SK-N-SH (cell line): ENCODE data around the gene SLC12A7. TPM values are rescaled to one million over a fixed set of nuclear protein-coding genes. Genes with fewer than 3 reads are reported as not detected.

Experiments used
- CTCF ChIA-PET: fragments of 300-600, 350-600 bp; formaldehyde crosslinking; extraction: SDS; loops from one replicate; lab custom pipeline; 2021; lab: Yijun Ruan, JAX
- POLR2A ChIA-PET: fragments of 350-600 bp; sonication (Branson Sonifier 250); formaldehyde crosslinking; extraction: SDS; loops from one replicate; lab custom pipeline; 2020; ENCODE audit warnings: antibody characterized with exemption, inconsistent platforms; lab: Yijun Ruan, JAX
- DNase-seq: peaks from one replicate; pipeline ENCODE4 v3.0.0; 2012
- H2AFZ ChIP-seq: fragments of 200-600 bp; sonication (generic); 2 replicates; pipeline ENCODE4 v1.8.1; 2016; ENCODE audit warnings: antibody characterized with exemption, mild to moderate bottlenecking, low read depth
- H3F3A ChIP-seq: fragments of 200-600 bp; sonication (generic); replicated peaks from 2 replicates; pipeline ENCODE3; 2016; ENCODE audit warnings: antibody characterized with exemption, mild to moderate bottlenecking; ENCODE audit not compliant: insufficient read depth
- H3K27ac ChIP-seq, 2 experiments: fragments of 200-500 bp in 1 of 2; fragments of 200-600 bp in 1 of 2; sonication (Bioruptor generic) in 1 of 2; sonication (generic), shearing (Covaris generic) in 1 of 2; 2 replicates each; pipeline versions ENCODE4 v1.5.1 to v1.6.1; 2014 to 2016; ENCODE audit warnings: low read depth in 2 of 2, inconsistent platforms in 1 of 2, low read length in 1 of 2, mild to moderate bottlenecking in 1 of 2, mixed read lengths in 1 of 2
- H3K27me3 ChIP-seq: fragments of 200-600 bp; sonication (generic), shearing (Covaris generic); 2 replicates; pipeline ENCODE4 v1.6.1; 2016; ENCODE audit warnings: mixed run types; ENCODE audit not compliant: insufficient read depth
- H3K36me3 ChIP-seq, 2 experiments: fragments of 200-500 bp in 1 of 2; fragments of 200-600 bp in 1 of 2; sonication (Bioruptor generic) in 1 of 2; sonication (generic) in 1 of 2; replicated peaks in 1 of 2; 2 replicates each; pipeline versions ENCODE3 to v1.5.1; 2014 to 2016; ENCODE audit warnings: low read length in 1 of 2, mild to moderate bottlenecking in 1 of 2; ENCODE audit not compliant: insufficient read depth in 2 of 2, control insufficient read depth in 1 of 2
- H3K4me1 ChIP-seq, 2 experiments: fragments of 200-500 bp in 1 of 2; fragments of 200-600 bp in 1 of 2; sonication (Bioruptor generic) in 1 of 2; sonication (generic), shearing (Covaris generic) in 1 of 2; 2 replicates each; pipeline versions ENCODE4 v1.5.1 to v1.6.1; 2014 to 2016; ENCODE audit warnings: low read depth in 1 of 2, low read length in 1 of 2, mixed run types in 1 of 2; ENCODE audit not compliant: insufficient read depth in 2 of 2, control insufficient read depth in 1 of 2
- H3K4me2 ChIP-seq: fragments of 200-600 bp; sonication (generic), shearing (Covaris generic); 2 replicates; pipeline ENCODE4 v1.6.1; 2017; ENCODE audit warnings: mixed run types
- H3K4me3 ChIP-seq, 2 experiments: fragments of 200-500 bp in 1 of 2; fragments of 200-600 bp in 1 of 2; sonication (Bioruptor generic) in 1 of 2; sonication (generic), shearing (Covaris generic) in 1 of 2; 2 replicates each; pipeline versions ENCODE4 v1.5.1 to v1.8.1; 2014 to 2016; ENCODE audit warnings: low read depth in 2 of 2, inconsistent platforms in 1 of 2, low read length in 1 of 2, mild to moderate bottlenecking in 1 of 2, mixed read lengths in 1 of 2, moderate library complexity in 1 of 2
- H3K79me2 ChIP-seq: fragments of 200-600 bp; sonication (generic); 2 replicates; pipeline ENCODE4 v1.8.1; 2017; ENCODE audit warnings: mild to moderate bottlenecking; ENCODE audit not compliant: insufficient read depth
- H3K9ac ChIP-seq: fragments of 200-600 bp; sonication (generic); 2 replicates; pipeline ENCODE4 v1.6.1; 2017; ENCODE audit warnings: mixed run types
- H3K9me2 ChIP-seq: fragments of 200-600 bp; sonication (generic); 2 replicates; pipeline ENCODE4 v1.6.1; 2017; ENCODE audit warnings: mixed run types
- H3K9me3 ChIP-seq: fragments of 200-600 bp; sonication (generic); 2 replicates; pipeline ENCODE4 v1.6.1; 2017; ENCODE audit warnings: mixed run types, mild to moderate bottlenecking, moderate library complexity
- H4K20me1 ChIP-seq: fragments of 200-600 bp; sonication (generic); 2 replicates; pipeline ENCODE4 v1.6.1; 2017; ENCODE audit warnings: mild to moderate bottlenecking, mixed run types; ENCODE audit not compliant: insufficient read depth
- CHD2 ChIP-seq: fragments of 150-350 bp; IDR thresholded peaks from 2 replicates; pipeline ENCODE4 v1.6.1; 2018; ENCODE audit warnings: low read length; ENCODE audit not compliant: partially characterized antibody
- CTCF ChIP-seq: fragments of 200-600 bp; sonication (generic); IDR thresholded peaks from 2 replicates; pipeline ENCODE4 v1.6.1; 2017; ENCODE audit warnings: antibody characterized with exemption, mild to moderate bottlenecking, moderate library complexity
- EP300 ChIP-seq, 2 experiments: IDR thresholded peaks; 2 replicates each; pipeline versions ENCODE4 v1.4.0 to v1.6.1; 2012; ENCODE audit warnings: borderline replicate concordance in 1 of 2, low read depth in 1 of 2, low read length in 1 of 2
- FOXJ3 ChIP-seq: sonication (generic); formaldehyde crosslinking; IDR thresholded peaks from 2 replicates; pipeline ENCODE4 v1.5.1; 2020; ENCODE audit warnings: mild to moderate bottlenecking, missing genetic modification reagents
- FOXM1 ChIP-seq: IDR thresholded peaks from 2 replicates; pipeline ENCODE4 v1.4.0; 2012; ENCODE audit warnings: low read depth, mild to moderate bottlenecking
- GATA2 ChIP-seq: sonication (generic); formaldehyde crosslinking; IDR thresholded peaks from 2 replicates; pipeline ENCODE4 v1.5.0; 2020; ENCODE audit warnings: mild to moderate bottlenecking, missing genetic modification reagents
- IRF3 ChIP-seq: fragments of 150-350 bp; IDR thresholded peaks from 2 replicates; pipeline ENCODE4 v1.6.1; 2016; ENCODE audit warnings: mild to moderate bottlenecking, low read depth, low read length
- POLR2AphosphoS5 ChIP-seq: IDR thresholded peaks from 2 replicates; pipeline ENCODE4 v1.6.1; 2012; ENCODE audit warnings: low read depth, low read length
- REST ChIP-seq: IDR thresholded peaks from 2 replicates; pipeline ENCODE4 v1.6.1; 2012; ENCODE audit warnings: mild to moderate bottlenecking, low read depth, low read length, moderate library complexity
- TEAD4 ChIP-seq: IDR thresholded peaks from 2 replicates; pipeline ENCODE4 v1.4.0; 2012; ENCODE audit warnings: mild to moderate bottlenecking, borderline replicate concordance; ENCODE audit not compliant: insufficient read depth
- USF1 ChIP-seq: IDR thresholded peaks from 2 replicates; pipeline ENCODE4 v1.4.0; 2012; ENCODE audit warnings: low read depth, borderline replicate concordance
- YY1 ChIP-seq: IDR thresholded peaks from 2 replicates; pipeline ENCODE4 v1.4.0; 2012; ENCODE audit warnings: low read depth, mild to moderate bottlenecking
- WGBS: methylation state at CpG from one replicate; pipeline ENCODE4 v1.1.6; 2017; ENCODE audit warnings: low lambda C conversion rate; 5-methylcytosine and 5-hydroxymethylcytosine counted together
- polyA plus RNA-seq, 3 experiments: library from polyadenylated mRNA; depleted of rRNA; stranded (reverse); fragments of >200 nt; gene quantifications; 2 replicates each; pipeline ENCODE4 v1.2.3, GENCODE V29; 2012

SLC12A7 gene
- polyA plus RNA-seq, 1 of the 3 experiments (the other 2 are of a cell fraction) = 2.6 TPM

- Histone ChIP-seq H2AFZ (no peak overlapping the region), H3K36me3 (no peaks in the 10 kb centered on the region), H3K9me2 (no peaks in the 10 kb centered on the region), H3K4me2 (no peak overlapping the region), H3K9me3 (no peaks in the 10 kb centered on the region), H3K9ac (no peak overlapping the region), H3F3A (no peaks in the 10 kb centered on the region), H3K27me3 (no peaks in the 10 kb centered on the region), H3K79me2 (no peaks in the 10 kb centered on the region), H3K4me1 (peaks cover 0 to 2% of the 10 kb centered on the region in 2 experiments; a peak in 1 of 4 replicates), H4K20me1 (no peaks in the 10 kb centered on the region), H3K4me3 (no peak overlapping the region), H3K27ac (no peak overlapping the region)
- ChIA-PET POLR2A (no interaction called here), CTCF (interaction anchor here (1.6 kb wide), 1 partner anchor 55 kb away, joined by 4 read pairs; no protein-coding TSS in a partner anchor)
- DNase-seq = no peak
- WGBS = 80% methylated on average over 9 of the region's 13 CpGs
- no peak for TF ChIP-seq EP300 (IDR thresholded peaks at IDR 0.05; ENCODE audit: borderline replicate concordance in 1 of 2, low read depth in 1 of 2, low read length in 1 of 2)
- TF ChIP-seq POLR2AphosphoS5 = no peak
- TF ChIP-seq REST = no peak
- TF ChIP-seq GATA2 (CRISPR knock-in tag) = no peak
- no peak for TF ChIP-seq IRF3
- TF ChIP-seq YY1 = no peak
- TF ChIP-seq CTCF = no peak
- TF ChIP-seq USF1 = no peak
- TF ChIP-seq FOXM1 = no peak
- no peak for TF ChIP-seq FOXJ3 (CRISPR knock-in tag)
- no peak for TF ChIP-seq TEAD4
- TF ChIP-seq CHD2 = no peak
Measured at GRCh38 chr5:1112596-1113331, 901 bp upstream of the SLC12A7 start.
